Gastrocnemius medialis (tissue), 4 donors: ENCODE results near the gene LEUTX.

ENCODE experiments used
- CTCF ChIP-seq, 5 experiments: fragments of 450-650 bp in 3 of 5; fragments of 200-600 bp in 2 of 5; sonication (generic) in 2 of 5; IDR thresholded peaks in 4 of 5; conservative IDR thresholded peaks in 1 of 5; 1 replicate in 4 of 5; 2 replicates in 1 of 5; pipeline ENCODE4 v1.5.1; 2016 to 2019; ENCODE audit warnings: antibody characterized with exemption in 5 of 5, mild to moderate bottlenecking in 3 of 5, moderate library complexity in 3 of 5
- POLR2A ChIP-seq, 2 donors: fragments of 450-650 bp; IDR thresholded peaks; one replicate each; pipeline ENCODE4 v1.6.1; 2017; ENCODE audit warnings: antibody characterized with exemption in 2 of 2, mild to moderate bottlenecking in 2 of 2, moderate library complexity in 2 of 2

GRCh38 chr19:39817888-39818561, 39.4 kb downstream of the LEUTX start:
- no peak for TF ChIP-seq CTCF (IDR thresholded peaks at IDR 0.05 in 4 of 5, conservative IDR thresholded peaks at IDR 0.05 in 1 of 5)
- TF ChIP-seq POLR2A (IDR thresholded peaks at IDR 0.05), result peak in 1 of 2 donors; percentile 33
